DND-41 (cell line): ENCODE data around the gene VSIG10.
A peak's percentile ranks its signal among the peaks of the same experiment; 100 is the strongest.

Experiments
- ATAC-seq: fragments of 200-7000 bp; cut with Tn5 transposase; 3 replicates; pipeline ENCODE4 v1.9.1; 2021; ENCODE audit warnings: low read depth; ENCODE audit not compliant: insufficient read depth
- DNase-seq: peaks from one replicate; pipeline ENCODE4 v3.0.0-alpha.2; 2020
- H2AFZ ChIP-seq: 2 replicates; pipeline ENCODE4 v1.6.0; 2012; ENCODE audit warnings: low read depth, low read length
- H3K27ac ChIP-seq: 2 replicates; pipeline ENCODE4 v1.5.1; 2012; ENCODE audit warnings: low read length, inconsistent platforms
- H3K27me3 ChIP-seq: fragments of 200-600 bp; sonication (generic); 2 replicates; pipeline ENCODE4 v1.6.0; 2012; ENCODE audit warnings: low read length, mild to moderate bottlenecking, inconsistent platforms; ENCODE audit not compliant: insufficient read depth, poor library complexity
- H3K36me3 ChIP-seq: 2 replicates; pipeline ENCODE4 v1.5.1; 2012; ENCODE audit warnings: low read length, inconsistent platforms; ENCODE audit not compliant: insufficient read depth
- H3K4me1 ChIP-seq: 2 replicates; pipeline ENCODE4 v1.5.1; 2012; ENCODE audit warnings: mild to moderate bottlenecking, low read length; ENCODE audit not compliant: insufficient read depth
- H3K4me2 ChIP-seq: 2 replicates; pipeline ENCODE4 v1.6.0; 2012; ENCODE audit warnings: mild to moderate bottlenecking, moderate library complexity, low read length, inconsistent platforms; ENCODE audit not compliant: insufficient read depth
- H3K4me3 ChIP-seq, 2 experiments: fragments of 200-600 bp in 1 of 2; shearing (Covaris generic) in 1 of 2; 2 replicates each; pipeline ENCODE4 v1.5.1; 2012 to 2016; ENCODE audit warnings: inconsistent platforms in 2 of 2, low read length in 2 of 2, mild to moderate bottlenecking in 2 of 2, low read depth in 1 of 2, moderate library complexity in 1 of 2
- H3K79me2 ChIP-seq: 2 replicates; pipeline ENCODE4 v1.6.0; 2012; ENCODE audit warnings: low read length, inconsistent platforms; ENCODE audit not compliant: insufficient read depth
- H3K9ac ChIP-seq: 2 replicates; pipeline ENCODE4 v1.6.0; 2012; ENCODE audit warnings: low read depth, mild to moderate bottlenecking, inconsistent platforms, low read length, moderate library complexity
- H3K9me3 ChIP-seq: 2 replicates; pipeline ENCODE4 v1.5.1; 2012; ENCODE audit warnings: low read length, moderate library complexity, mild to moderate bottlenecking, inconsistent platforms; ENCODE audit not compliant: insufficient read depth, severe bottlenecking
- H4K20me1 ChIP-seq: 2 replicates; pipeline ENCODE4 v1.6.0; 2012; ENCODE audit warnings: low read length; ENCODE audit not compliant: insufficient read depth
- EZH2 ChIP-seq: IDR thresholded peaks from 3 replicates; pipeline ENCODE4 v1.6.1; 2012; ENCODE audit warnings: borderline replicate concordance, low read depth, mild to moderate bottlenecking, moderate library complexity, low read length, inconsistent platforms; ENCODE audit not compliant: severe bottlenecking
- TF ChIP-seq, protein P1 (sequence below): IDR thresholded peaks from 2 replicates; pipeline ENCODE4 v1.5.1; 2012; ENCODE audit warnings: borderline replicate concordance, low read length, moderate library complexity, mild to moderate bottlenecking; ENCODE audit not compliant: poor library complexity, severe bottlenecking; ENCODE audit errors: extremely low read depth

The VSIG10 gene

DNA sequence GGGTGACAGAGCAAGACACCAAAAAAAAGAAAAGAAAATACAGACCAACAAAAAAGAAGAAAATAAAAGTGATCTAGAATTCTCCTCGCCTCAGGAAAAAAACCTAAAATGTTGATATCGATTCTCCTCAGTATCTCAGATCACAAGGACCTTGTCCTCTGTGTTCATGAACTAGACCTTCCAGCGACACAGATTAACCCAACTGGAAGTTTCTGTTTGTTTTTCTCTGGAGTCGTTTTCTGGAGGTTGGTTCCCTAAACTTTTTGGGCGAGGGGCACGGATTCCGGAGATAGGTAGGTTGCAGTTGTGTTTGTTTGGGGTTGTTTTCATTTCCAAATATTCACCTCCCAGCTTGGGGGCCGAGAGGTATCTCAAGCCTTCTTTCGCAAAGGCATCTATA lies 87.9 kb downstream of the VSIG10 start:
- Histone ChIP-seq H3K9ac (no peak overlapping the region), H3K4me1 (peaks cover 32% of the 10 kb centered on the region), H3K9me3 (no peaks in the 10 kb centered on the region), H4K20me1 (peaks cover 22% of the 10 kb centered on the region; the same call in 1 of the 2 replicates), H3K4me3 (peak overlapping the region in 1 of 2 experiments; percentile 89; a peak in 2 of 4 replicates), H3K27me3 (no peaks in the 10 kb centered on the region), H3K27ac (no peak overlapping the region), H3K4me2 (peak overlapping the region; percentile 82; the same call in 1 of the 2 replicates), H2AFZ (no peak overlapping the region), H3K79me2 (peaks cover 44% of the 10 kb centered on the region), H3K36me3 (peaks cover 33% of the 10 kb centered on the region)
- DNase-seq (no peak), ATAC-seq (no peak)
- TF ChIP-seq, protein P1, sequence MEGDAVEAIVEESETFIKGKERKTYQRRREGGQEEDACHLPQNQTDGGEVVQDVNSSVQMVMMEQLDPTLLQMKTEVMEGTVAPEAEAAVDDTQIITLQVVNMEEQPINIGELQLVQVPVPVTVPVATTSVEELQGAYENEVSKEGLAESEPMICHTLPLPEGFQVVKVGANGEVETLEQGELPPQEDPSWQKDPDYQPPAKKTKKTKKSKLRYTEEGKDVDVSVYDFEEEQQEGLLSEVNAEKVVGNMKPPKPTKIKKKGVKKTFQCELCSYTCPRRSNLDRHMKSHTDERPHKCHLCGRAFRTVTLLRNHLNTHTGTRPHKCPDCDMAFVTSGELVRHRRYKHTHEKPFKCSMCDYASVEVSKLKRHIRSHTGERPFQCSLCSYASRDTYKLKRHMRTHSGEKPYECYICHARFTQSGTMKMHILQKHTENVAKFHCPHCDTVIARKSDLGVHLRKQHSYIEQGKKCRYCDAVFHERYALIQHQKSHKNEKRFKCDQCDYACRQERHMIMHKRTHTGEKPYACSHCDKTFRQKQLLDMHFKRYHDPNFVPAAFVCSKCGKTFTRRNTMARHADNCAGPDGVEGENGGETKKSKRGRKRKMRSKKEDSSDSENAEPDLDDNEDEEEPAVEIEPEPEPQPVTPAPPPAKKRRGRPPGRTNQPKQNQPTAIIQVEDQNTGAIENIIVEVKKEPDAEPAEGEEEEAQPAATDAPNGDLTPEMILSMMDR: no peak
- TF ChIP-seq EZH2: no peak

DNA sequence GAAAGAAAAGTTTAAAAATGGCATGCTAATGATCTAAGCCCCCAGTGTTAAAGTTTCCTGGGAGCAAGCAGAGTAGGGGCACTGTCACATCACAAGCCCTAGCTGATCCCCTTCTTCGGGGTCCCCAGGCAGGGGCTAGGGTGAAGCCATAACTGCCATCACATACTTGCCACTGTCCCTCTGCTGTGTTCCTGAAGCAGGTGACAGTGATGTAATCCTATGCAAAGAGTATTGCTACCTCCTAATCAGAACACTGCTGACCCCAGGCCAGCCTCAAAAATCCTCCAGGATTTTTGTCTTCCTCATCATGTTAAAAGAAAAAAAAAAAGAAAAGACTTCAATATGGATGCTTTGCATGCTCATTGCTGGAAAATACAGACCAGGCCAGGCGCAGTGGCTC lies 88.5 kb downstream of the VSIG10 start:
- Histone ChIP-seq H3K27me3 (no peaks in the 10 kb centered on the region), H2AFZ (no peak overlapping the region), H3K36me3 (peaks cover 27% of the 10 kb centered on the region), H3K27ac (no peak overlapping the region), H4K20me1 (peaks cover 22% of the 10 kb centered on the region; the same call in 1 of the 2 replicates), H3K9me3 (no peaks in the 10 kb centered on the region), H3K4me2 (no peak overlapping the region), H3K79me2 (peaks cover 38% of the 10 kb centered on the region), H3K9ac (no peak overlapping the region), H3K4me1 (peaks cover 32% of the 10 kb centered on the region), H3K4me3 (no peak overlapping the region)
- TF ChIP-seq, protein P1: no peak
- no peak for TF ChIP-seq EZH2
- no peak for DNase-seq
- no peak for ATAC-seq
